ENCODE data around the gene DUOX1.

DUOX1 gene

DNA sequence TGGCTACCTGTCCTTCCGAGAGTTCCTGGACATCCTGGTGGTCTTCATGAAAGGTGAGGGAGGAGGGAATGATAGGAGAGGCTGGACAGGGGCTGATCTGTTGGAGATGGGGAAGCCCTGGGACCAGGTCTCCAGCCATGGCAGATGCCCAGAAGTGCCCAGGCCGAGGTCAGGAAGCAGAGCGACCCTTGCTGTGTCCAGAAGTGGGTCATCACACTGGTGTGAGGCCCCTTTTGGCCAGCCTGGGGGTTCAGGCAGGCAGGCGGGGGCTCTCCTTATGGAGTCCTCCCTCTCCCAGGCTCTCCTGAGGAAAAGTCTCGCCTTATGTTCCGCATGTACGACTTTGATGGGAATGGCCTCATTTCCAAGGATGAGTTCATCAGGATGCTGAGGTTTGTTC is 17.8 kb downstream of the DUOX1 start:
- no peak for ATAC-seq
- no peak for TF ChIP-seq GLIS3 (CRISPR knock-in tag; IDR thresholded peaks at IDR 0.05)
- TF ChIP-seq ISL1 (CRISPR knock-in tag; IDR thresholded peaks at IDR 0.05): no peak
- TF ChIP-seq ARNTL (CRISPR knock-in tag; IDR thresholded peaks at IDR 0.05; ENCODE audit: borderline replicate concordance, low read depth): no peak
- TF ChIP-seq PATZ1 (CRISPR knock-in tag; IDR thresholded peaks at IDR 0.05; ENCODE audit: borderline replicate concordance): no peak
- TF ChIP-seq, protein P1, sequence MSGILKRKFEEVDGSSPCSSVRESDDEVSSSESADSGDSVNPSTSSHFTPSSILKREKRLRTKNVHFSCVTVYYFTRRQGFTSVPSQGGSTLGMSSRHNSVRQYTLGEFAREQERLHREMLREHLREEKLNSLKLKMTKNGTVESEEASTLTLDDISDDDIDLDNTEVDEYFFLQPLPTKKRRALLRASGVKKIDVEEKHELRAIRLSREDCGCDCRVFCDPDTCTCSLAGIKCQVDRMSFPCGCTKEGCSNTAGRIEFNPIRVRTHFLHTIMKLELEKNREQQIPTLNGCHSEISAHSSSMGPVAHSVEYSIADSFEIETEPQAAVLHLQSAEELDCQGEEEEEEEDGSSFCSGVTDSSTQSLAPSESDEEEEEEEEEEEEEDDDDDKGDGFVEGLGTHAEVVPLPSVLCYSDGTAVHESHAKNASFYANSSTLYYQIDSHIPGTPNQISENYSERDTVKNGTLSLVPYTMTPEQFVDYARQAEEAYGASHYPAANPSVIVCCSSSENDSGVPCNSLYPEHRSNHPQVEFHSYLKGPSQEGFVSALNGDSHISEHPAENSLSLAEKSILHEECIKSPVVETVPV (CRISPR knock-in tag; IDR thresholded peaks at IDR 0.05): no peak
- no peak for TF ChIP-seq RARB (CRISPR knock-in tag; IDR thresholded peaks at IDR 0.05)
- no peak for TF ChIP-seq TCF4 (CRISPR knock-in tag; IDR thresholded peaks at IDR 0.05; ENCODE audit: borderline replicate concordance)
- TF ChIP-seq, protein P2, sequence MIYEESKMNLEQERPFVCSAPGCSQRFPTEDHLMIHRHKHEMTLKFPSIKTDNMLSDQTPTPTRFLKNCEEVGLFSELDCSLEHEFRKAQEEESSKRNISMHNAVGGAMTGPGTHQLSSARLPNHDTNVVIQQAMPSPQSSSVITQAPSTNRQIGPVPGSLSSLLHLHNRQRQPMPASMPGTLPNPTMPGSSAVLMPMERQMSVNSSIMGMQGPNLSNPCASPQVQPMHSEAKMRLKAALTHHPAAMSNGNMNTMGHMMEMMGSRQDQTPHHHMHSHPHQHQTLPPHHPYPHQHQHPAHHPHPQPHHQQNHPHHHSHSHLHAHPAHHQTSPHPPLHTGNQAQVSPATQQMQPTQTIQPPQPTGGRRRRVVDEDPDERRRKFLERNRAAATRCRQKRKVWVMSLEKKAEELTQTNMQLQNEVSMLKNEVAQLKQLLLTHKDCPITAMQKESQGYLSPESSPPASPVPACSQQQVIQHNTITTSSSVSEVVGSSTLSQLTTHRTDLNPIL (CRISPR knock-in tag; IDR thresholded peaks at IDR 0.05; ENCODE audit: low read depth): no peak
- TF ChIP-seq ZFP3 (CRISPR knock-in tag; IDR thresholded peaks at IDR 0.05): no peak

- no peak for TF ChIP-seq RARB (CRISPR knock-in tag; IDR thresholded peaks at IDR 0.05)
- TF ChIP-seq TSHZ2 (CRISPR knock-in tag; IDR thresholded peaks at IDR 0.05): no peak
- TF ChIP-seq ESRRG (CRISPR knock-in tag; IDR thresholded peaks at IDR 0.05): no peak
- TF ChIP-seq ARNTL (CRISPR knock-in tag; IDR thresholded peaks at IDR 0.05; ENCODE audit: borderline replicate concordance, low read depth): no peak
- TF ChIP-seq TOX (CRISPR knock-in tag; IDR thresholded peaks at IDR 0.05; ENCODE audit: borderline replicate concordance): no peak
- TF ChIP-seq BACH2 (CRISPR knock-in tag; IDR thresholded peaks at IDR 0.05; ENCODE audit: borderline replicate concordance): no peak
- TF ChIP-seq ZFP30 (CRISPR knock-in tag; IDR thresholded peaks at IDR 0.05): no peak
- TF ChIP-seq TCF4 (CRISPR knock-in tag; IDR thresholded peaks at IDR 0.05; ENCODE audit: borderline replicate concordance): no peak
- no peak for TF ChIP-seq OSR1 (CRISPR knock-in tag; IDR thresholded peaks at IDR 0.05)
- TF ChIP-seq ZNF565 (CRISPR knock-in tag; conservative IDR thresholded peaks at IDR 0.05; ENCODE audit: low read depth): no peak
- TF ChIP-seq ZNF70 (CRISPR knock-in tag; IDR thresholded peaks at IDR 0.05): no peak
- TF ChIP-seq SNAI2 (CRISPR knock-in tag; IDR thresholded peaks at IDR 0.05): no peak
- TF ChIP-seq, protein P3, sequence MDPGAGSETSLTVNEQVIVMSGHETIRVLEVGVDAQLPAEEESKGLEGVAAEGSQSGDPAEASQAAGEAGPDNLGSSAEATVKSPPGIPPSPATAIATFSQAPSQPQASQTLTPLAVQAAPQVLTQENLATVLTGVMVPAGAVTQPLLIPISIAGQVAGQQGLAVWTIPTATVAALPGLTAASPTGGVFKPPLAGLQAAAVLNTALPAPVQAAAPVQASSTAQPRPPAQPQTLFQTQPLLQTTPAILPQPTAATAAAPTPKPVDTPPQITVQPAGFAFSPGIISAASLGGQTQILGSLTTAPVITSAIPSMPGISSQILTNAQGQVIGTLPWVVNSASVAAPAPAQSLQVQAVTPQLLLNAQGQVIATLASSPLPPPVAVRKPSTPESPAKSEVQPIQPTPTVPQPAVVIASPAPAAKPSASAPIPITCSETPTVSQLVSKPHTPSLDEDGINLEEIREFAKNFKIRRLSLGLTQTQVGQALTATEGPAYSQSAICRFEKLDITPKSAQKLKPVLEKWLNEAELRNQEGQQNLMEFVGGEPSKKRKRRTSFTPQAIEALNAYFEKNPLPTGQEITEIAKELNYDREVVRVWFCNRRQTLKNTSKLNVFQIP (CRISPR knock-in tag; IDR thresholded peaks at IDR 0.05; ENCODE audit: borderline replicate concordance, low read depth): no peak
- TF ChIP-seq PPARA (CRISPR knock-in tag; IDR thresholded peaks at IDR 0.05; ENCODE audit: borderline replicate concordance): no peak
- TF ChIP-seq, protein P1 (CRISPR knock-in tag; IDR thresholded peaks at IDR 0.05): no peak
- TF ChIP-seq GLIS3 (CRISPR knock-in tag; IDR thresholded peaks at IDR 0.05): no peak
- TF ChIP-seq CSDC2 (CRISPR knock-in tag; IDR thresholded peaks at IDR 0.05): no peak
- TF ChIP-seq PATZ1 (CRISPR knock-in tag; IDR thresholded peaks at IDR 0.05; ENCODE audit: borderline replicate concordance): no peak
- no peak for TF ChIP-seq ZC3H10 (CRISPR knock-in tag; IDR thresholded peaks at IDR 0.05)
- no peak for TF ChIP-seq ZFP3 (CRISPR knock-in tag; IDR thresholded peaks at IDR 0.05)
- no peak; the same call in 2 of the 3 replicates for ATAC-seq
Measured at GRCh38 chr15:45148076-45149059, 18.6 kb downstream of the DUOX1 start.

All from SK-N-SH treated with all-trans-retinoic acid at 6 μM for 48 hours (cell line).